ENCODE data around the gene PRC1.

- TF ChIP-seq CTCF (IDR thresholded peaks at IDR 0.05), result no peak
- TF ChIP-seq POLR2AphosphoS5 (IDR thresholded peaks at IDR 0.05), result no peak
- TF ChIP-seq POLR2A (IDR thresholded peaks at IDR 0.05), result no peak
Observed at GRCh38 chr15:90952901-90953677, 41.2 kb downstream of the PRC1 start.

Measured in breast epithelium (tissue), 3 donors.